HG02870 (cell line): ENCODE data around the gene GNRH2.
"Not testable (repeated sequence)": the region's sequence is repeated elsewhere in the genome, so short reads cannot be mapped to it uniquely, and the experiment has no call there.

Experiments used
- ATAC-seq: cut with Tn5 transposase; IDR thresholded peaks from one replicate; pipeline ENCODE4 v1.9.1; 2021; ENCODE audit warnings: mild to moderate bottlenecking, moderate library complexity; ENCODE audit not compliant: unreplicated experiment

GNRH2 gene, protein sequence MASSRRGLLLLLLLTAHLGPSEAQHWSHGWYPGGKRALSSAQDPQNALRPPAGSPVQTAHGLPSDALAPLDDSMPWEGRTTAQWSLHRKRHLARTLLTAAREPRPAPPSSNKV

GRCh38 chr20:3043322-3043721, at the start of gene GNRH2:
TSS of gene GNRH2 (plus strand) at chr20:3043622. CDS start at chr20:3044415, 793 bp downstream.
- no peak for ATAC-seq

- no peak for ATAC-seq
Observed at GRCh38 chr20:2995796-2996195, 47.6 kb upstream of the GNRH2 start.

DNA sequence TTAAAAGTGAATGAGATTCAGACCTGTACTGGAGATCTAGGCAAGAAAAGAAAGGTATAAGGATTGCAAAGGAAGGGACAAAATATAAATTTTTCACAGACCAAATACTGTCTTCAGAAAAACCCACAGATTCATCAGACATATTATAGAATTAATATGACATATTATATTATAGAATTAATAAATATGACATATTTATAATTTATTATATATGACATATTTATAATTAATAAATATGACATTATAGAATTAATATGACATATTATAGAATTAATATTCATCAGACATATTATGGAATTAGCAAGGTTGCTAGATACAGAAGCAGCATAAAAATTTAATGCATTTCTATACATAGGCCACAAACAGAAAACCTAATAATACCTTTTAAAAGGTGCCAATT, 44.7 kb upstream of the GNRH2 start:
- no peak for ATAC-seq

GRCh38 chr20:3000852-3001523, 42.4 kb upstream of the GNRH2 start:
- ATAC-seq, result no peak

DNA sequence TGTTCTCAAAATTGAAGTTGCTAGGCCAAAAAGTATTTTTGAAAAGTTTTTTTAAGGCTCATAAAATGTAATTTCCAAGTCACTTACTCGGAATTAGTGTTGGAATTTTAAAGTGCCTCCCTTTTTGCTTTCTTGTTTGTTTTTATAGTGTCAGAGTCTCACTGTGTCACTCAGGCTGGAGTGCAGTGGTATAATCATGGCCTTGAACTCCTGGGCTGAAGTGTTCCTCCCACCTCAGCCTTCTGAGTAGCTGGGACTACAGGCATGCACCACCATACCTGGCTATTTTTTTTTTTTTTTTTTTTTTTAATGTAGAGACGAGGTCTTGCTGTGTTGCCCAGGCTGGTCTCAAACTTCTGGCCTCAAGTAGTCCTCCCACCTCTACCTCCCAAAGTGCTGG, 40.0 kb upstream of the GNRH2 start:
- no peak for ATAC-seq

DNA sequence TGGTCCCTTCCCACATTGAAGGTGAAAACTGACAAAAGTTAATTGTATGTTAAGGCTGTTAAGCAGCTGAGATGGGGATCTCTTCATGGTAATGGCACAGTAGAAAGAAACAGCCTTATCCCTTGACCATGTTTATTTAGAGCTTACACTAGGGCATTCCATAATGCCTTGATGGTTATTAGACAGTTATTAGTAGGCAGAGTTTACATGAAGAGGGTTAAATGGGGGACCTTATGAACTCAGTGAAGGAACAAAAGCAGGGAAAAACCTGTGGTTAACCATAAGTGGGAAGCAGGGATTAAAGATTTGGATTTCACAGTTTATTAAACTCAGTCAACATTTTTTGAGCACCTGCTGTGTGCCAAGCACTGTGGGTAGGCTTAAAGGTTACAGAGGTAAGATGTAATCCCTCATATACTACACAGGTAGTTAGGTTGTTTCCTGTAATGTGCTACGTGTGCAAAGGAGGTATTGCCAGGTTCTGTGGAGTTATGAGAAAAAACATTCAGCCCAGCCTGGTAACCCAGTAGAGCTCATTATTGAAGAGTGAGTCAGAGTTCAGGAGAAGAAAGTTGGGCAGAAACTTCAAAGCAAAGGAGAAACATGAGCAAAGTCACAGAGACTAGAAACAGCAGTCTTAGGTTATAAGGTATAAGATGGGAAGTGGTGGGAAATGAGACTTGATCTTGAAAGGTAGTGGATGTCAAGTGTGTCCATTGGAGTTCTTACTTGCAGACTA, 32.3 kb upstream of the GNRH2 start:
- ATAC-seq, result no peak

DNA sequence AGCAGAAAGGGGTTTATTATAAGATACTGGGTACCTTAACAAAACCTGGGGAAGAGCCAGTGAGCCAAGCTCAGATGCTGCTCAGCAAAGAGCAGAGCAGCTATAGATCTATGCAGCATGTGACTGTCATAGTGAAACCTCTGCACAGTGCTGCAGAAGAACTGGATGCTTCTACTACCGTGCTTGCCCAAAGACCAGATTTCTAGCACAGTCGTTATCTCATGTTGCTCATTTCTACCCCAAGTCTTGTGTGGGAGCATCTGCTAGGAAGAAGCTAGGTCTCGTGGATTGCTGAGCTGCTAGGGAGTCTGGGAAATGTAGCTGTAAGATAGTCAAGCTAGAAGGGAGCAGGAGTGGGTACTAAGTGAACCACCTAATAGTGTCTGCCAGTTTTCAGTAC, 31.7 kb upstream of the GNRH2 start:
- ATAC-seq, result no peak

DNA sequence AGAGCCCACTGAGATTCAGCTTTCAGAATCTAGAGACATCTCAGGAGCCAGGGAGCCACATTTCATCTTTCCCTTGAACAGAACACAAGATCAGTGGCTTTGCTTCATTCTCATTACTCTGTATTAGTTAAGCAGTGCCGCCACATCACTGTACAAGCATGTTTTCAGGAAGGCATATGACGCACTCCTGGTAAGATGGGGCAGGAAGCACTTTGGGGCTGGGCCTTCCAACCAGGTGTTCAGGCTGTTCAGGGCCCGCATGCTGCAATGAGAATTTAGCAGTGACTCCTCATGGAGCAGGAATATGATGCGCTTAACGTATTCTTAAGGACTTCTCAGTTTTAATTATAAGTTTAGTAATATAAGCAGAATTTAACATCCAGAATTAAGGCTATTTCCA, 29.7 kb upstream of the GNRH2 start:
- no peak for ATAC-seq

- no peak for ATAC-seq
Observed at GRCh38 chr20:3014179-3014578, 29.2 kb upstream of the GNRH2 start.

DNA sequence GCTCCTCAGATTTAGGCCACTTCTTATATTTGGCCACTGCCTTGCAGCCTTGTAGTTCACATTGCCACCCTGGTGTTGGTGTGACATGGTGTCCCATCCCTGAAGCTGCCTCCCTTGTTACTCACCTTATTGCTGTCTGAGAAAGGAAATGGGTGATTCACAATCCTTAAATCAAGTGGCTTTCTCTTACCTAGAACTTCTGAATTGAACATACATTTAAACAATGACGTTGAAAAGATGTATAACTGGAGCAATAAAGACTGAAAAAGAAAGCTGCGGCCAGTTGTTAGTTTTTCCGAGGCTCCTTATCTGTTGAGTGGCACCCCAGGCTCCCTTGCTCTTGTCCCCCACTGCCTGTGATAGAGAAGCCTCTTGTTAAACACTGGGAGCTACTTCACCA, 28.8 kb upstream of the GNRH2 start:
- no peak for ATAC-seq

GRCh38 chr20:3015302-3015701, 28.1 kb upstream of the GNRH2 start:
- not testable (repeated sequence) for ATAC-seq

DNA sequence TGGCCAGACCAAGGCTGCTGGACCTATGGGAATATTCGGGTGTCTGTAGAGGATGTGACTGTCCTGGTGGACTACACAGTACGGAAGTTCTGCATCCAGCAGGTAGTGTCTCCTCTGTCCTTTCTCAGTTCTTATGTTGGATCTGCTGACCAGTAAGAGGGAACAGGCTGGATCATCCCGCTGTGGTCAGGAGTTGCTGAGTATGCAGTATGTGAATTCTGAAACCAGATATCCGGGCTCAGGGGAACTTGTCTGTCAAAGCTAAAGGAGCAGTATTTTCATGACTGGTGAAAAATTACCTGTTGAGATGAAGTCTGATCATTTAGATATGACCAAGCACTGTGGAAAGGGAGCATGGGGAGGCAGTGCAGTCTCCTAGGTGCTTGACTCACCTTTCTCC, 22.1 kb upstream of the GNRH2 start:
- no peak for ATAC-seq

DNA sequence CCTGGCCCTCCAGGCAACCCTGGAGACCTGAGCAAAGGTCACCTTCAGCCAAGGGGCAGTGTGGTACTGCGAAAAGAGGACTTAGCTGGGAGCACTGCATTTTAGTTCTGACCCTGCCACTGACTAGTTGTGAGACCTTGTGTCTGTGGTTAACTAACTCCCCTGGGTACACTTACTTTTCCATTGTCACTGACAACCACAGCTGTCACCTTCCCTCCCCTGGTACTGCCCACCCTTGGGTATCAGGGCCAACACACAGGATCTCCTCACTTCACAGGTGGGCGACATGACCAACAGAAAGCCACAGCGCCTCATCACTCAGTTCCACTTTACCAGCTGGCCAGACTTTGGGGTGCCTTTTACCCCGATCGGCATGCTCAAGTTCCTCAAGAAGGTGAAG, 21.6 kb upstream of the GNRH2 start:
- no peak for ATAC-seq

GRCh38 chr20:3022559-3023490, 20.6 kb upstream of the GNRH2 start:
- ATAC-seq, result not testable (repeated sequence)

DNA sequence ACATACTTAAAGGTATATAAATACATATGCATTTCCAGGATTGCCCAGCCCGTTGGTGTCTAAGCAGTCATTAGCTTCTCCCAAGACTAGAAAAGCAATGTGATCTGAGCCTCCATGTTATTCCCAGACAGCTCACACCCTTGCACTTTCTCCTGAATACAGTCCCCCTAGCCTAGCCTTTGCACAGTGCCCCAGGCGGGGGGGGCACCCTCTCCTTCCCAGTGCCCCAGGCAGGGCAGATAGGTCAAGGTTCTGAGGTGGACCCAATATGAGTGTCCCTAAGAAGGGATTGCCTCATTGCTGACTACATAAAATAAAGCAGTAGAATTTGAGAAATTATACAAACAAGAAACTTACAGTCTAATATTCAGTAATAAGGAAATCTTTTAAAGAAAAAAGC, 15.4 kb upstream of the GNRH2 start:
- ATAC-seq, result no peak

DNA sequence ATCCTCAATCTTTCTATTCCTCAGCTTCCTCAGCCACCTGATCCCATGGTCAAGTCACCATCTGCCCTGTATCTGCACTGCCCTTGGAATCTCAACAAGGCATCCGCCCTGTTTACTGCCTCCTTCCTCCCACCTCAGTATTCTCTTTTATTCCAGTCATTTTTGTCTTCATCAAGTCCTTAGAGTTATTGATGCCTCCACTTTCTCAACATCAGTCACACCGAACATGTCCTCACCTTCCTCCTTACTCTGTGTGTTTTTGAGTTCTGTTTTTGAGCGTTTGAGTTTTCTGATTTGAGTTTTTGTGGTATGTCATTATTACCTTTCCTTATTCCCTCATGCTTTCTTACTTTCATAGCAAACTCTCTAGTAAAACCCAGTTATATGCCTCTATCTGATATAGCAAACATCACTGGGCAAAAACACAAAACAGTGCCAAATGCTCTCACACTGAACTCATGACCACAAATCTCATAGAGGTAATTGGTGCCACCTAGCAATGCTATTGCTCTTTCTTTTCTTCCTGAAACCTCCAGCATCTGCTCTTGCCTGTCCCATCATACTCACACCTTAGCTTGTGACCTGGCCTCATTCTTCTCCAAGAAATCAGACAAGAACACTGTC, 11.8 kb upstream of the GNRH2 start:
- no peak for ATAC-seq

- ATAC-seq, result no peak
Observed at GRCh38 chr20:3032624-3033023, 10.8 kb upstream of the GNRH2 start.

DNA sequence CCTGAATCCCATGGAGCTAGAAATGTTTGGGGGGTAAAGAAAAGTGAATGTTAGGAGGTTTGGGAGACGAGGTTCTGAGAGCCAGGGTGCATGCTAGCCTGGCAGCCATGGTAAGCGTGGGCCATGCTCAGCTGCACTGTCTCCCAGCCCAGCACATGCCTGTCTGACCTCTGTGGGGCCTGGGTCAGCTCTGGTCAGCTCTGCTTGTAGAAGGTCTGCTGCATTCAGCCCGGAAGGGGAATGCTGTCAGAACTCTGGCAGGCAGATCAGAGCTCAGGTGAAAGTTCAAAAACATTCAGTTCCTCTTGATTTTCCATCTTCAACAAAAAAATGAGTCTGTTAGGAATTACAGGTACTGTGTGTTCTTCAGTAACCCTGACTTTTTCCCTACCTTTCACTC, 5.8 kb upstream of the GNRH2 start:
- no peak for ATAC-seq

GRCh38 chr20:3038454-3038853, 5.0 kb upstream of the GNRH2 start:
- no peak for ATAC-seq

DNA sequence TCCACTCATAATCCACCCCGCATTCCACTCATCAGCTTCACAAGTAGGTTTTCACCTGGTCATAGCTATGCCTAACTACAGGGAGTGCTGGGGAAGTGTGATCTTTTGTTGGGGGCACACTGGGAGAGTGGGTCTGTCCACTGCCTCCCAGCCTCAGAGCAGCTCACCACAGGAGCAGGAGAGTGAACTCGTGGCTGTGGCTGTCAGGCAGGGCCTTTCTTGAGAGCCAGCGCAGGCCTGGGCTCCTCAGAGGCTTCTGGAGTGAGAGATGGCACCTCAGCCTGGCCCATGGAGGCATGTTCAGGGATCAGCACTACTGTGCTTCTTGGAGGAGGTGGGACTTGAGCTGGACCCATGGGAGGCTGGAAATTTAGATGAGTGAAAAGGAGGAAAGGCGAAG, 4.0 kb upstream of the GNRH2 start:
- ATAC-seq, result no peak

GRCh38 chr20:3040086-3040485, 3.3 kb upstream of the GNRH2 start:
- no peak for ATAC-seq
